ENCODE data around the gene ARHGAP26.

ARHGAP26 gene

DNA sequence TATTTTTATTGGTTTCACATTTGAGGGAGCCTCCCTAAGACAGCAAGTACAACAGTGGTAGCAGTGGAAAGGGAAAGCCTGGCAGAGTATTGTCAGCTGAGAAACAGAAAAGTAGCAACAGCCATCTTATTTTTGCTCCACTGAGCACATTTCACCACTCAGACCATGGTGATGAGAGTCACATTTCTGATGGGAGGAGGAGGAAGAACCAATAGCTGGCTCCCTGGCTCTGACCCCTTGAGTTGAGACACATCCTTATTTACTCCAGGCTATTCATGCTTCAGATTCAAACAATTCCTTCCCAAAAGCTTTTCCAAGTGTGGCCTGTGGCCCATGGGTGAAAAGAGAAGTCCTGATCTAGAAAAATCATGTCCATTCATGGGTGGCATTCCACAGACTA, 236.3 kb downstream of the ARHGAP26 start:
- intact Hi-C loops (cut with DNase I): loop anchor here (2.0 to 10.0 kb wide), 2 partner anchors 50 to 398 kb away; partner anchors contain the start of gene NR3C1

DNA sequence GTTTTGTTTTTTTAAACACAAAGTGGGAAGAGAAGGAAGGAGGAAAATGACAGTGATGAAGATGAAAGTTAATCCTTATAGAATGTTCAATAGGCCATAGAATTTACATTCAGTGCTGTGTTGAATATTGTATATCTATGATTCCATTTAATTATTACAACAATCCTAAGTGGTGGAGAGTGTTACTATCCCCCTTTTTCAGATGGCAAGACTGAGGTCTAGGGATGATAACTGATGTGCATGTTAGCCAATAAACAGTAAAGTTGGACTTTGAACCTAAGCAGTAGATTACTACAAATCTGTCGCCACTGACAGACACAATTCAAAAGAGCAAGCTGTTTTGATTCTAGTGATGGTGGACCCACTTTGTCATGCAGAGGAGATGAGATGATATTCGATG, 237.9 kb downstream of the ARHGAP26 start:
- DNase-seq: no peak
- intact Hi-C loops (cut with DNase I): loop anchor here (10.0 kb wide), 1 partner anchor 397 kb away; the partner anchor contains the start of gene NR3C1

More for the DNA sequence above, 236.3 kb downstream of the ARHGAP26 start:
- DNase-seq: peak in 2 of 42 donors; percentile 19 to 51

DNA sequence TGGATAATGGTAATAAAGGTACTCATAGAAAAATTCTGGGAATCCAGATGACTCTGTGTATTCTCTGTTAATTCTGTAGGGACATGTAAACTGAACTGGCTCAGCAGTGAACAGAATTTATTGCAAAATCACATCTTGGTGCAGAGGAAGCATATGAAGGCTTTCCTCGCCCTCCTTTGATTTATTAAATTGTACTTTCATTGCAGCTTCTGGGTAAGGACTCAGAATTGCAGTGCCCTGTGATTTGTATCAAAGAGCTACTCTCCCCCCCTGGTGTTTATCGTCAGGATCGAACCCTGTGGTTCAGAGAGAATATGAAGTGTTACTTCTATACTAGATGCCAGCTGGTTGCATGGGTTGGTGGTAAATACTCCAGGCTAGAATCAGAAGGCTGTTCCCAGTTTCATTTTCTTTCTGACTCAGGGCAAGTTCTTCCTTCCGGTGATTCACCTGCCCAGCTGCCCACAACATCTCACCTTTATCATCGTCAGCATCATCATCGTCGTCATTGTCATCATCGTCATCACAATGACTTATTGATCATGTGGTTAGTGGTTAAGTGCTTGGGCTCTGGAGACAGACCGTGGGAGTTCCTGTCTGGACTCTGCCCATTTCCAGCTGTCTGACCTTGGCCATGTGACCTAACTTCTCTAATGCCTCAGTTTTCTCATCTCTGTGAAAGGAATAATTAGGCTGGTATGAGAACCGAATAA, 238.8 kb downstream of the ARHGAP26 start:
- intact Hi-C loops (cut with DNase I): loop anchor here (10.0 kb wide), 1 partner anchor 396 kb away; the partner anchor contains the start of gene NR3C1
- DNase-seq: peak in 1 of 42 donors; percentile 33

DNA sequence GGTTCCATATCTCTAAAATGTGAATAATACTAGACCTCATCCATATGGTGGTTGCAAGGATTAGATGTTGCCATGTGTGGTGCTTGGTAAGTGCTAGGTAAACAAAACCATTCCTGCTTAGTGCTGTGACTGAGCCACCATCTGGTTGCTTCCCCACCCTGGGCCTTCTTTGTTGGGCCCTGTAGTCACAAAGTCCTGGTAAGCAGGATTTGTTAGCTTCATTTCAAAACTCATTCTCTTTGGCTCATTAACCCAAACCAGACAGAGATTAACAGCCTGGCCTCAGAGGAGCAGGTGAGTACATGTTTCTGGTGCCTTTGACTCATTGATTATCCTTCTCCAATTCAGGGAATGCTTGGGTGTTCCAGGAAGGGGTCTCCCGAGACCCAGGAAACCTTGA, 240.2 kb downstream of the ARHGAP26 start:
- DNase-seq: no peak
- intact Hi-C loops (cut with DNase I): no loop called here

DNA sequence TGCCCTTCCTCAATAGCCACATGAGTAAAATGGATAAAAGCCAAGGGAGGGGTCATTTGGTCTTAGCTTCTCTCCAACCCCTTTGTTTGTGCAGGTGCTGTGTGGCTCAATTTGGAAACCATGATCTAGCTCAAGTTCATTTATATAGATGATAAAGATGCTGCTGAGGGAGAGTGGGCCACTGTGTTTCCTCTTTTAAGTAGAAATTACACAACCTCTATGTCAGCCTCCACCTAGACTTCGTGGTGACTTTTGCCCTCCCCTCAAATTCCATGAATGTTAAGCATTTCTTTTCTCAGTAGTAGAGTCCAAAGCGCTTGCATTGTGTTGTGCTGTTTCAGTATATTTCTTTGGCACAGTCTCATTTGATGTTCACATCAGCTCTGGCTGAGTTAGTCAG, 241.4 kb downstream of the ARHGAP26 start:
- intact Hi-C loops (cut with DNase I): no loop called here
- DNase-seq: no peak

DNA sequence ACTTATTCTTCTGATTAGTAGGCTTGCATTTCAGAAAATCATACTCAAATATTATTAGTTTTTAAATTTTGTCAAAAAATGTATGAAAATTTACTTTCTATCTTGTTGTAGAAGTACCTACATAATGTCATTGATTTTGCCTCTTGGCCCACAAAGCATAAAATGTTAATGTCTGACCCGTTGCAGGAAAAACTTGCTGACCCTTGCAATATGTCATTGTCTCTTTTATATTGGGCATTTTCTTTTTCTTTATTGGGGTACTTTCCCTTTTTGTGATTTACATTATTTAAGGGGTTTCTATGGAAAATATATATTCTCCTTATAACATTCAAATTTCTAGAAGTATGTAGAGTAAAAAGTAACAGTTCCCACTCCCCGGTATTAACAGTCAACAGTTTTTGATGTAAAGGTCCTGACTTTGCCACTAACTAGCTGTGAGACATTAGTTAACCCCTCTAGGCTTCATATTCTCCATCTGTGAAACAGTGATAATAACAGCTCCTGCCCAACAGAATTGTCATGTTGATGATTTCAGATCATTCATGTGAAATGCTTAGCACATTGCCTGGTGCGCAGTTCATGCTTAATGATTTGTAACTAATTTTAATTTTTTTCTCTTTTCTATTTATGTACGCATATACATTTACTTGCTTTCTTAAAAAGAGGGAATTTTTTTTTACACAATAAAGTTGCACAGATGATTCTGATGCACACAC, 243.2 kb downstream of the ARHGAP26 start:
- DNase-seq: no peak
- intact Hi-C loops (cut with DNase I): no loop called here

DNA sequence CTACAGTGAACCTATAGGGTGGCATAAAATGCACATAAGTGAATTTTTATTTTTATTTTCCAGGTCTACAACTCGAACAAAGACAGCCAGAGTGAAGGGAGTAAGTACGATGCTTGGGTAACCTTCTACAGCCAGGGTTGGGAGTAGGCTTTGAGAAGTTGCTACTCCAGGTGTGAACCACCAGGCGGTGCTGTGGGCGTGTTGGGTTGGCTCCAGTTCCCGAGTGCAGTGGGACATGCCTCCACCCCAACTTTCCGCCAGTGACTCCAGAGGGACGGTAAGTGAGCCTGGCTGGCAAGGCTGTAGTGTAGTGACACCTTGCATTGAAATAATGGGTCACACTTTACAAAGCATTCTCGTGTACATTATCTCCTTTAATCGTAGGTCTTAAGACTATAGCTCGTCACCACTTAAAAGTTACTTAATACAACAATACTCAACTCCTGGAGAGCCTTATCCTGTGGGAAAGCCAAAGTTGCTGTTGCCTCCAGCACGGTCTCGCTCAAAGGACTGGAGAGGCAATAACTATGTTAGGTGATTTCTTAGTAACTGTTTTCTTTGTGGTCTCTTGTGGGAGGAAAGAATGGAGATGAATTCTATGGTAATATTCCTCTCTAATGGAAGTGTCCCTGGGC, 244.0 kb downstream of the ARHGAP26 start:
- intact Hi-C loops (cut with DNase I): no loop called here
- DNase-seq: peak in 7 of 42 donors; percentile 10 to 55 (median 34)

DNA sequence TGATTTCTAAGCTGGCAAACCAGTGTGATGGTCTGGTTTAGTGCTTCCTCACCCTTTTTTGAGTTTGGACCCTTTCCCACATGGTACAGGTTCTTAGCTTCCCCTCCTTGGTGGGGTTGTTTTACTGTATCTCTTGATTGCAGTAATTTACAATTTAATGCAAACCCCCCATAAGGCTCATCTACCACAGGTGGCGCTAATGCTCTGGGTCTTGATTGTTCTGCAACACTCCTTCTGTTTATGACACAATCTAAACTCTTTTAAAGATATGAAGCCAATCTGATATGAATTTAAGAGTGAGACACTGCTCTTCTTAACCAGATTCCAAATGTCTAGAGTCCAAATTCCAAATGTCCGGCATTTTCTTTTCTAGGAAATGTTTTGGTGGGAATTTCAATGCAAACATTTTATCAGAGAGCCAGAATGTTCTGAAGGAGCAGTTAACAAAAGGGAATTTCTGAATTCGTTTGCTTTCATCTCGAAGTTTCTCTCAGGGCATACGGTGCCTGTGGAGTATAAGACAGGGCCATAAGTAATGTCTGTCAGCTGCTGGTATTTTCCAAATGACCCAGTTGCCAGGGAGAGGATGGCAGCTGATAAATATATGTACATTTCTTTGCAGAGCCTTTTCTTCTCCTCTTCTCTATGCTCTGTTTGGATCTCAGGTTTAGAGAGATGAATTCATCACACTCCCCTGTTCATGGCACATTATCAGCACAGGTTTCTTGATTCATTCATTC, 246.8 kb downstream of the ARHGAP26 start:
- intact Hi-C loops (cut with DNase I): no loop called here
- DNase-seq: peak in 10 of 42 donors; percentile 13 to 61 (median 32)

DNA sequence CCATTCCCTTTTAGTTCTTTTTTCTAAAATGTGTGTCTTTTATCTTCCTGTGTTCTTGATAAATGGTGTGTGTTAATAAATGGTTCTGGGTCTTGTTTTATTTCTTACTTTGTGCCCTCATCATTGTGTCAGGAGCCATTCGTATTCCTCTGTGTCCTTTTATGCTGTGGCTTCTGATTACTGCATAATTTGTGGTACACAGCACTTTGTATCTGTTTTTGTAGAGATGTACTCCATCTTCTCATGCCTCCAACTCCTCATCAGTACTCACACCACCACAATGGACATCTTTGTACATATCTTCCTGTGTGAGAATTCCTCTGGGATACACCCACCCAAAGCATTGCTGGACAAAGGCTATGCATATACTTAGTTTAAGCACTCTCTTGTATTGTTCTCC, 247.4 kb downstream of the ARHGAP26 start:
- intact Hi-C loops (cut with DNase I): no loop called here
- DNase-seq: no peak

DNA sequence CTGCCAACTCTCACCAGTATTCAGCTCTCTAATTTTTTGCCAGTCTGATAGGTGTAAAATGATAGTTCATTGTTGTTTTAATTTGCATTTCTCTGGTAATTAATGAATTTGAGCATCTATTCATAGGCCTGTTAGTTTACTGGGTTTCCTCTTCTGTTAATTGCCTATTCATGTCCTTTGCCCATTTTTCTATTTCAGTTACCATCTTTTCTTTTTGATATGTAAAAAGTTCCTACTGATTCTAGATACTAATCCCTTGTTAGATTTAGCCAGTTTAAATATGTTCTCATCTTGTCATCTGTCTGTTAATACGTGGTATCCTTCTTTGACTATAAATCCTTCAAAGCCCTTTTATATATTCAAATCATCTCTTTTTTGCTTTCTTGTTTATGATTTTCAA, 247.8 kb downstream of the ARHGAP26 start:
- no peak for DNase-seq
- intact Hi-C loops (cut with DNase I): no loop called here

DNA sequence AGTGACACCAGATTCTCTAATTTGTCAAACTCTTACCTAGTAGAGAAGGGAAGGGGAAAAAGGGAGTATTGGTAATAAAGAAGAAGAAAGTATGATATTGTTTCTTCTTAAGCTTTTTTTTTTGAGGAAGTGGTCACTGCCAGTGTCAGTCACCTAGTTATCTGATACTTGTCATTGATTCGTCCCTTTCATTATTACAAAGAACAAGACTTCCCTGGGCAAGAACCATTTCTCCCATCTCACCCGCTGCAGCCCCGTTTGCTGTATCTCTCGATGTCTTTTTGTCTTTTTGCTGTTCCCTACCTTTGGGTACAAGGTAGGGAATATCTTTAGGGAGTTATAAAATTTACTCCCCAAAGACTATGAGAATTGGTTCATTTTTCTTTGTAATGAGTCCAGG, 249.0 kb downstream of the ARHGAP26 start:
- intact Hi-C loops (cut with DNase I): no loop called here

DNA sequence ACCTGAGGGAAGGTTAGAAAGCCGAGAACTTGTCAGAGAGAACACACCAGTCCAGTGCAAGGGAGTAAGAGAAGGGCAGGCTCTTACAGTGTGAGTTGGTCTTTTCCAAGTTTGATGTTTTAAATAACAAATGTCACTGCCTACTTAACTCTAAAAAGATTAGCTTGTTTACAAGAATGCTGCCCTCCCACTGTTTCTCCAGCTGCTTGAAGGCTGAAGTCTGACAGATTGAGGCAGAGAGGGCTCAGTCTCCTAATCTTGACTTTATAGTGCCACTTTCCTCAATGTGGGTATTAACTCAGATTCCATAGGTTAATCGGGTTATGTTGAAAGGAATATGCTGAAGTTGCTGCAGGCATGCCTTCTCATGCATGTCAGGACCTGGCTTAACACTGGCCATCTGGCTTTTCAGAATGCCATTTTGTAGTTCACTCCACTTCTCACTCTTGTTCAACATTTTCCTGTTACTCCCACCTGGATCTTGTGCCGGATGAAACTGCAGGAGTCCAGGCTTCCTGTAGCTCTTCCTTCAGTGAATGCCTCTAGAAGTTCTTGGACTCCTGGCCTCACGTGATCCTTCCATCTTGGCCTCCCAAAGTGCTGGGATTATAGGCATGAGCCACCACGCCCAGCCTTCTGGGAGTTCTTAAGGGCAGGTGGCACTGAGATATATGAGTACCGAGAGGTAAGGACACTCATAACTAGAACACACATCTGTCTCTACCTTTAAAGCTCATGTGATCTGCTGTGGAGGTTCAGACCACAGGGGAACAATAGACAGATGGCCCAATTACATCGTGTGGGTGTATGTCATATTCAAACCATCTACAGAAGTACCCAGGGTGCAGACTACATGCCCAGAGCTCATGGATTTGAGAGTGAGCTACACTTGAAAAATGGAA, 249.7 kb downstream of the ARHGAP26 start:
- DNase-seq: no peak
- intact Hi-C loops (cut with DNase I): no loop called here

More for the DNA sequence above, 249.0 kb downstream of the ARHGAP26 start:
- no peak for DNase-seq

DNA sequence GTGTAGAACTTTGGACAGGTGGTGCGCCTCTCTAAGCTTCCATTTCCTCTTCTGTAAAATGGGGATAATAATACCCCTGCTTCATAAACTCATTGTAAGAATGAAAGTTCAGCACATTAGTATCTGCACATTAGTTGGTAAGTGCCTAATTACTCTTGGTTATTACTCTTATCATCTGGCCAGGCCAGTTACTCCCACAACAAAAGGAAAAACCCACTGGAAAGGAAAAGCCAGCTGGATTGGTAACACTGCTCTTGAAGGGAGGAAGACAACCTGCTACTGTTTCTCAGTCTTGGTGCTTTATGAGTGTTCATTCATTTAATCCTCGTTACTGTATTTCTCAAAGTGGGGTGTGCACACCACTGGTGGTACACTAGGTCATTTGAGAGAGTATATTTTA, 251.4 kb downstream of the ARHGAP26 start:
- intact Hi-C loops (cut with DNase I): no loop called here
- no peak for DNase-seq

DNA sequence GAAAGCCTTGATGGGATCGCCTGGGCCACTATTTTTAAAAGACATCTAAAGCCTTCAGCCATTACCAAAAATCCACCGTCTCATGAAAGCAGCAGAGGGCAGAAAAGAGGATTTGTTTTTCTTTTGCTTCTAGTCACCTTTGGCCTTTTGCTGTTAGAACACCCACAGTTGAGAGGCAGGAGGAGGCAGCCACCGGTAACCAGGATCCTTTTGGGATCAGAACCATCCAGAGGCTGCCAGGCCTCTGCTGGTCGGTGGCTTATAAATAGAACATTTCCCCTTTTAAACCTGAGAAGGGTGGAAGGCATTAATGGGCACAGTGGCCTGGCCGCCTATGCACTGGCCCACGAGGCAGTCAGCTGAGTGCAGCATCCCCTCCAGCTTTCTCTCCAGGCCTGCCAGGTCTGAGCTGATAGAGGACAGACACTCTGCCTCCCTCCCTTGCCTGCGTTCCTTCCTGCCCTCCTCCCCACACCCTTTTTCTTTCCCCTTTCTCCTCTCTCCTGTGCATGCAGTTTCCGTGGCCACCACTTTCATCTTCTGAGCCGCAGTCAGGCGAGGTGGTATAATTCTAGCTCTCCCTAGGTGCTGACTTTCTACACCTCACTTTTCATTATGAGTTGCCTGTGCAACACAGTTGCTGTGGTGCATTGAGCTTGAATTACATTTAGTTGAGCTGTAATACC, 253.4 kb downstream of the ARHGAP26 start:
- peak in 23 of 42 donors; percentile 4 to 64 (median 34) for DNase-seq
- intact Hi-C loops (cut with DNase I): no loop called here

DNA sequence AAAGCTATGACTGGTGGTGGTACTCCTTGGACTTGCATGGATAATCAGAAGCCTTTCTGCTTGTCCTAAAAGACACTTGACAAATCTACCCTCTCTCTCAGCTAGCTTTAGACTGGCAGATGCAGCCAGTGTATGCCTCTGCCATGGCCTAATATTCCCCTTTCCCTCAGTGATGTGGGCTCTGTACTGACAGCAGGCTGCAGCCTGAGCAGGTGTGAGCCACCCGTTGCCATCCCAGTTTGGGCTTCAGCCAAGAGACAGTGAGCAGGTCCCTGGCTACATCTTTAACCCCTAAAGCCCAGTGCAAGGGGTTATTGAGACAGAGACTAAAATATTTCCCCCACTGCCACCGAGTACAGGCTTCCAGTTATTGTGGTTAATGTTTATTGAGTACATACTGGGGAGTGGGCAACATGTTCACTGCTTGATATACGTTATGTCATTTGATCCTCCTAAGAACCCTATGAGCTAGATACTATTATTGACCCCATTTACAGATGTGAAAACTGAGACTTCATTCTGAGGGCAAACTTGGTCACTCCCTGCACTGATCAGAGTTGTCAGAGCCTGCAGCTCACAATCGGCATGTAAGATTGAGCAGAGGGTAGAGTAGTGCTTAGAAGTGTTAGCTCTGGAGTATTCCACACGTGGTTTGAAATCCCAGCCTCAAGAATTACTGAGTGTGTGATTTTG, 254.2 kb downstream of the ARHGAP26 start:
- no peak for DNase-seq
- intact Hi-C loops (cut with DNase I): no loop called here

DNA sequence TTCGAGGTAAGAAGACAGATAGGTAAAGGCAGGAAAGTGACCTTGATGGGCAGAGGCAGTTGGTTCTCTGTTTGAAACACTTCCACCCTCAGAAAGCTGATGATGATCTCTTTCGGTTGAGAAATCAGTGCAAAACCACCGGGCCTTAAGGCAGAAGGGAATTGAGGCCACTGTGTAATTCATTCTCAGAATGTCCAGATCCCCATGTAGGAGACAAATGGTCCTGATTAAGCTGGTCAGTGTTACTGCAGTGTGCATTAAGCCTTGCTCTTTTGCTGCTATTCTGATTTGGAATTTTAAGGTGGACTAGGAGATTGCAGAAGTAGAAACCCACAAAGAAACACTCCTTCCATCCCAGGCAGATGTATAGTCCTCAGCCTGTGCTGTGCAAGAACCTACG, 255.2 kb downstream of the ARHGAP26 start:
- intact Hi-C loops (cut with DNase I): no loop called here
- DNase-seq: no peak

DNA sequence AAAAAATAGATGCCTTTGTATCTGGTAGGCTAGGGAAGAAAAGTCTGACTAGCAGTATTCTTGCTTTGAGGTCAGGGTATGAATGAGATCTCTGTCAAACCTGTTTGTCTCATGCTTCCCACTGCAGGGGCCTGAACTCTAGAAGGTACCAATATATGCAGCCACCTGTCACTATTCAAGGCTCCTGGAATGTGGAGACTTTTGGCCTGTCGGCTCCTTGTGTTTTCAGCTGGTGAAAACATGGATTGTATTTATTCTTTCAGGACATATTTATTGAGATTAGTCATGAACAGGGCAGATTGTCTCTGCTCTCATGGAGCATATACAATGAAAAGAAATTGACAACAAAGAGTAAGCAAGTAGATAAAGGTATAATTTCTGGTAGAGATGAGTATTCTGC, 255.8 kb downstream of the ARHGAP26 start:
- intact Hi-C loops (cut with DNase I): no loop called here
- no peak for DNase-seq

Data from head of caudate nucleus (tissue), 42 donors.